GM23248 (cell line): ENCODE measurements around the gene RGS19. TPM values are rescaled to one million over a fixed set of nuclear protein-coding genes. Genes with fewer than 3 reads are reported as not detected.

Source experiments
- DNase-seq: peaks from one replicate; pipeline ENCODE4 v3.0.0-alpha.2; 2015
- H2AFZ ChIP-seq: fragments of 200-600 bp; sonication (generic); 2 replicates; pipeline ENCODE4 v1.6.1; 2016; ENCODE audit warnings: antibody characterized with exemption
- H3F3A ChIP-seq: fragments of 200-600 bp; sonication (generic); 2 replicates; pipeline ENCODE4 v1.6.1; 2016; ENCODE audit warnings: mild to moderate bottlenecking, antibody characterized with exemption, mixed run types; ENCODE audit not compliant: insufficient read depth
- H3K27ac ChIP-seq: fragments of 200-600 bp; sonication (generic); 2 replicates; pipeline ENCODE4 v1.5.1; 2016; ENCODE audit warnings: mild to moderate bottlenecking
- H3K27me3 ChIP-seq: fragments of 200-600 bp; sonication (generic); replicated peaks from 2 replicates; pipeline ENCODE4 v1.6.1; 2016; ENCODE audit warnings: mild to moderate bottlenecking; ENCODE audit not compliant: insufficient read depth
- H3K36me3 ChIP-seq: fragments of 200-600 bp; sonication (generic); 2 replicates; pipeline ENCODE4 v1.6.1; 2016; ENCODE audit warnings: low read depth, mild to moderate bottlenecking
- H3K4me1 ChIP-seq: fragments of 200-600 bp; sonication (generic); 2 replicates; pipeline ENCODE4 v1.6.1; 2016; ENCODE audit warnings: mild to moderate bottlenecking; ENCODE audit not compliant: insufficient read depth
- H3K4me2 ChIP-seq: fragments of 200-600 bp; sonication (generic); one replicate; pipeline ENCODE4 v1.6.1; 2016; ENCODE audit warnings: mild to moderate bottlenecking; ENCODE audit not compliant: unreplicated experiment
- H3K4me3 ChIP-seq: fragments of 200-600 bp; sonication (generic); 2 replicates; pipeline ENCODE4 v1.5.1; 2016; ENCODE audit warnings: mild to moderate bottlenecking
- H3K79me2 ChIP-seq: fragments of 200-600 bp; sonication (generic); 2 replicates; pipeline ENCODE4 v1.6.1; 2016; ENCODE audit warnings: mild to moderate bottlenecking; ENCODE audit not compliant: insufficient read depth
- H3K9ac ChIP-seq: fragments of 200-600 bp; sonication (generic); 2 replicates; pipeline ENCODE4 v1.6.1; 2016; ENCODE audit warnings: mild to moderate bottlenecking
- H3K9me2 ChIP-seq: fragments of 200-600 bp; sonication (generic); 2 replicates; pipeline ENCODE4 v1.6.1; 2016; ENCODE audit warnings: mixed run types, mild to moderate bottlenecking, moderate library complexity; ENCODE audit not compliant: insufficient read depth
- H3K9me3 ChIP-seq: fragments of 200-600 bp; sonication (generic); one replicate; pipeline ENCODE4 v1.6.1; 2017; ENCODE audit warnings: low read depth
- H4K20me1 ChIP-seq: fragments of 200-600 bp; sonication (generic); 2 replicates; pipeline ENCODE4 v1.6.0; 2016; ENCODE audit not compliant: insufficient read depth
- EZH2 ChIP-seq: fragments of 200-600 bp; sonication (generic); IDR thresholded peaks from 2 replicates; pipeline ENCODE4 v1.6.1; 2018; ENCODE audit warnings: antibody characterized with exemption, mild to moderate bottlenecking; ENCODE audit not compliant: insufficient read depth, poor library complexity, severe bottlenecking
- EZH2phosphoT487 ChIP-seq: fragments of 200-600 bp; sonication (generic); IDR thresholded peaks from 2 replicates; pipeline ENCODE4 v1.6.1; 2018; ENCODE audit warnings: antibody characterized with exemption, moderate library complexity, mild to moderate bottlenecking, low read depth; ENCODE audit not compliant: insufficient read depth
- WGBS, 2 experiments: methylation state at CpG; one replicate each; pipeline ENCODE4 v1.1.6; 2015 to 2017; ENCODE audit warnings: low lambda C conversion rate in 2 of 2, low coverage in 1 of 2; ENCODE audit errors: missing lambda C conversion rate in 2 of 2; 5-methylcytosine and 5-hydroxymethylcytosine counted together
- in situ Hi-C: fragments of 300-500 bp; cut with MboI; formaldehyde crosslinking; loops from 2 replicates; pipeline ENCODE4 v1.15.0; 2020
- polyA plus RNA-seq: library from polyadenylated mRNA; unstranded; fragments of >200 nt; fragmentation: Nextera tagmentation; extraction: Ambion mirVana; gene quantifications from 2 replicates; pipeline ENCODE4 v1.2.1, GENCODE V29; 2016
- total RNA-seq: library from RNA; depleted of rRNA; stranded (reverse); fragments of >200 nt; shearing (Covaris generic); gene quantifications from 2 replicates; pipeline ENCODE4 v1.2.3, GENCODE V29; 2014

The RGS19 gene
- total and polyA plus RNA-seq, 2 experiments from 2014 or later = 13.2 to 18.7 TPM

DNA sequence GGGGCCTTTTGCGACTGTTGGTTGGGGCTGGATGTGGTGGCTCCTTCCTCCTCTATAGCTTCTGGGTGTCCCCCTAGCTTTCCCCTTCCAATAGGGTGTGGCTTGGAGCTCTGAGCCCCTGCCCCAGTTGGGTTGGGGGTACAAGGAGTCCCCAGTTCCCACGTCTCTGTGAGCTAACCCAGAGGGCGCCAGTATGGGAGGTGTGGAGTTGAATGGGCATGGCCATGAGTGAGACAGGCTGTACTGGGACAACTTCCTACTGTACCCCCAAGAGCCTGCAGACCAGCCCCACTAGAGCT, 42.2 kb downstream of the RGS19 start:
- no peak overlapping the region for H3K4me3 ChIP-seq
- no peak overlapping the region for H3K9ac ChIP-seq
- H2AFZ ChIP-seq = no peak overlapping the region
- no peaks in the 10 kb centered on the region for H3F3A ChIP-seq
- no peak for DNase-seq
- H3K9me3 ChIP-seq = no peaks in the 10 kb centered on the region
- no peaks in the 10 kb centered on the region for H3K4me1 ChIP-seq
- in situ Hi-C loops = no loop called here
- H3K79me2 ChIP-seq = no peaks in the 10 kb centered on the region
- H3K27me3 ChIP-seq = peaks cover 29% of the 10 kb centered on the region
- H3K9me2 ChIP-seq = no peaks in the 10 kb centered on the region
- H4K20me1 ChIP-seq = no peaks in the 10 kb centered on the region
- no peak overlapping the region for H3K27ac ChIP-seq
- H3K36me3 ChIP-seq = no peaks in the 10 kb centered on the region
- TF ChIP-seq EZH2 (no peak), EZH2phosphoT487 (no peak)
- no peak overlapping the region for H3K4me2 ChIP-seq
- 64 to 67% methylated on average over 3 of the region's 3 CpGs for WGBS, 2 experiments

DNA sequence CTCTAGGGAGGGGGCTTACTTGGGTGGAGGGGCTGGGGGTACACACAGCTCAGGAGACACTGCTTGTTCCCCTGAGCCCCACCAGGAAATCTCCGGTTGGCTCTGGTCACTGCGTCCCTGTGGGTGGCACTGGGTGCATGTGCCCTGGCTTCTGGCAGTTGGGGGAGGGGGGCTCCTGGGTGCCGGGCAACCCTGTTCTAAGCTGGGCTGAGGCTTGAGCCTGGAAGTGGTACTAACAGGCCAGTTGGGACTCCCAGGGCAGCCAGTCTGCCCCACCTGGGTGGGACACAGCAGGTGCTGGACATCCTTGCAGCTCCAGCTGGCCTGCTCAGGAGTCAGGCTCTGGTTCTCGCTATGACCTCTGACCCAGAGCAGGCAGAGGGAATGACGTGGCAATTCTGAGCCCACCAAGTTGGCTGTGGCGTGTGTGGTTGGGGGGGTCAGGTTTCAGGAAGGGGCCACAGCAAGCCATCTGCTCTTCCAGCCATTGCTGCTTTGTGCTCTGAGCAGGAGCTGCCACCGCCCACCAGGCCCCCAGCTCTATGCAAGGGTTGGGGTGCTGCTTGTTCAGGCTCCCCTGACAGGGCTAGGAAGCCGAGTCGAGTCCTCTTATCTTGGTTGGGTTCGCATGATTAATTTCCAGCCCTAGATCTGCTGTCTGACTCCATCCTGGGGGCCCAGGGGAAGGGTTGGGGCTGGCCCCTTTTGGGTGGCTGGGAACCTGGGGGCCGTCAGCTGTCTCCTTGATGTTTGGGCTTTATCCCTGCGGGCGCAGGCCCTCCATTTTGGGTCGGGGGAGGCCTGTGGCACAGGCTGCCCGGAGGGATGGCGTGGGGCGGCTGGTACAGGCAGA, 42.7 kb downstream of the RGS19 start:
- Histone ChIP-seq H3K36me3 (no peaks in the 10 kb centered on the region), H3K4me1 (no peaks in the 10 kb centered on the region), H3K9me3 (no peaks in the 10 kb centered on the region), H2AFZ (no peak overlapping the region), H3F3A (no peaks in the 10 kb centered on the region), H4K20me1 (no peaks in the 10 kb centered on the region), H3K27ac (no peak overlapping the region), H3K9ac (no peak overlapping the region), H3K79me2 (no peaks in the 10 kb centered on the region), H3K27me3 (peaks cover 24% of the 10 kb centered on the region), H3K4me2 (no peak overlapping the region), H3K4me3 (no peak overlapping the region), H3K9me2 (no peaks in the 10 kb centered on the region)
- WGBS, 2 experiments = 63 to 66% methylated on average over 14 of the region's 17 CpGs
- in situ Hi-C loops = no loop called here
- no peak for TF ChIP-seq EZH2
- TF ChIP-seq EZH2phosphoT487 = no peak
- DNase-seq = no peak

DNA sequence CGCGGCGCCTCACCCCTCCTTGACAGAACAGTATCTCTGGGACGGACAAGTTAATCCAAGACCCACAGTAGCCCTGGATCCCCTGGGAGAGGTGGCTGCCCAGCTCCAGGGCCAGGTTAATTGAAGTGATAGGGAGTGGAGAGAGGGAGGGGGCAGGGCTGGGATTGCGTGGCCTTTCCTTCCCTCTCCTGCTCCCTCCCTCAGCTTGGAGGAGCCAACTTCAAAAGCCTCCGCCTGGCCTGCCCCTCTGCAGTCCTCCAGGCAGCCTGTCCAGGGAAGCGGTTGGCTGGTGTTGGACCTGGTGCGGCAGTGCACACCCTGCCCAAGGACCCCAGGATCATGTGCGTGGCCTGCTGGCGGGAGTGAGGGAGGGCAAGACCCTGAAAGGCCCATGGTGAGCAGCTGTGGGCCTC, 43.4 kb downstream of the RGS19 start, which contains the start of gene C20orf204:
Gene C20orf204 (plus strand): TSS at position 250 of the 413 bp plus-strand sequence. CDS start 142 bp downstream, at position 392.
- no peaks in the 10 kb centered on the region for H3K9me3 ChIP-seq
- no peak within 1 kb of the TSS for H3K9ac ChIP-seq
- no peaks in the 10 kb centered on the region for H4K20me1 ChIP-seq
- H3K4me2 ChIP-seq = no peak within 1 kb of the TSS
- H3K4me3 ChIP-seq = no peak within 1 kb of the TSS
- no peaks in the 10 kb centered on the region for H3K4me1 ChIP-seq
- in situ Hi-C loops = no loop called here
- no peak within 1 kb of the TSS for H3K27ac ChIP-seq
- DNase-seq = no peak
- no peak within 1 kb of the TSS for H2AFZ ChIP-seq
- peaks cover 17% of the 10 kb centered on the region for H3K27me3 ChIP-seq
- H3K79me2 ChIP-seq = no peaks in the 10 kb centered on the region
- 78 to 89% methylated on average over 8 to 10 of the region's 10 CpGs for WGBS, 2 experiments
- no peaks in the 10 kb centered on the region for H3K36me3 ChIP-seq
- no peaks in the 10 kb centered on the region for H3K9me2 ChIP-seq
- TF ChIP-seq EZH2 (no peak), EZH2phosphoT487 (no peak)
- no peaks in the 10 kb centered on the region for H3F3A ChIP-seq

DNA sequence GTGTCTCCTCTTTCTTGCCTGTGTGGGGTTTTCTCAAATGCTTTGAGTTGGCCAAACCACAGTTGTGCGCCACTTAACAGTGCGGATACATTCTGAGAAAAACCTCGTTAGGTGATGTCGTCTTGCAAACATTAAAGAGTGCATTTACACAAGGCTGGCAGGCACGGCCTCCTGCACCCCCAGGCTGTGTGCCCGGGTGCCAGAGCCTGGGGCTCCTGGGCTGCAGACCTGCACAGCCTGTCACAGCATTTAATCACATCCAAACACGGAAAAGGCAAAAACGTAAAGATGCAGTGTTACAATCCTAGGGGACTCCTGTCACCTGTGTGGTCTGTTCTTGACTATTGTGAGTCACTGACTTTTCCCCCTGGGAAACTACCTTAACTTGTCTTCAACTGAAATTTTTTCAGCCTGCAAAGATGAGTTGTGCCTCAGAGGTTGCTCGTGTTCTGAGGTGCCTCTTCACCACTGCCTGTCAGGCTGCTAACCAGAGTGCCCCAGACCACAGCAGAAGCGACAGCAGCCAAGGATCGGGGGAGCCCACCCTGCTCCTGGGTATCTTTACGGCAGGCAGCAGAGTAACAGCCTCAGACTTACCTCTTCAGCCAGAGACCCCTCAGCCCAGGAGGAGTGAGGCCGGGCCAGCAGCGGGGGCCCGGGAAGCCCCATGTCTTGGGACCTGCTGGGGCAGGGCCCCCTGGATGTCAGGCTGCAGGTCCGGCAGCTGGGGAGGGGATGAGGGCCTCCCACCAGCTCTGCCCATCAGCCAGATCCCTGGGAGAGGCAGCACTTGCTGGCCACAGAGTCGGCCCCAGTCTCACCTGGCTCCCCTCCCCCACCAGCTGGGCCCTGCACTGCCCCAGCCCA, 44.0 kb downstream of the RGS19 start:
- H3K27ac ChIP-seq = no peak overlapping the region
- in situ Hi-C loops = no loop called here
- H3K36me3 ChIP-seq = no peaks in the 10 kb centered on the region; the same call in 1 of the 2 replicates
- H3K4me3 ChIP-seq = no peak overlapping the region
- DNase-seq = no peak
- no peaks in the 10 kb centered on the region for H3K9me3 ChIP-seq
- 74 to 75% methylated on average over 13 to 17 of the region's 17 CpGs for WGBS, 2 experiments
- TF ChIP-seq EZH2phosphoT487 (no peak), EZH2 (no peak)
- no peaks in the 10 kb centered on the region for H3K79me2 ChIP-seq
- no peaks in the 10 kb centered on the region for H3F3A ChIP-seq
- H4K20me1 ChIP-seq = no peaks in the 10 kb centered on the region
- H3K4me2 ChIP-seq = no peak overlapping the region
- H3K4me1 ChIP-seq = no peaks in the 10 kb centered on the region
- no peaks in the 10 kb centered on the region for H3K9me2 ChIP-seq
- peaks cover 12% of the 10 kb centered on the region; the same call in 1 of the 2 replicates for H3K27me3 ChIP-seq
- no peak overlapping the region for H3K9ac ChIP-seq
- no peak overlapping the region for H2AFZ ChIP-seq
